NCI-H2196 treated with DMSO at 0.1 percent for 48 hours (cell line): Measurements from ENCODE around the gene MORC1.
"Not testable (repeated sequence)": the region's sequence is repeated elsewhere in the genome, so short reads cannot be mapped to it uniquely, and the experiment has no call there.

Experiments used
- DNase-seq: peaks from one replicate; lab custom pipeline; 2025; ENCODE audit not compliant: unreplicated experiment; lab: John Stamatoyannopoulos, UW

Gene MORC1, protein sequence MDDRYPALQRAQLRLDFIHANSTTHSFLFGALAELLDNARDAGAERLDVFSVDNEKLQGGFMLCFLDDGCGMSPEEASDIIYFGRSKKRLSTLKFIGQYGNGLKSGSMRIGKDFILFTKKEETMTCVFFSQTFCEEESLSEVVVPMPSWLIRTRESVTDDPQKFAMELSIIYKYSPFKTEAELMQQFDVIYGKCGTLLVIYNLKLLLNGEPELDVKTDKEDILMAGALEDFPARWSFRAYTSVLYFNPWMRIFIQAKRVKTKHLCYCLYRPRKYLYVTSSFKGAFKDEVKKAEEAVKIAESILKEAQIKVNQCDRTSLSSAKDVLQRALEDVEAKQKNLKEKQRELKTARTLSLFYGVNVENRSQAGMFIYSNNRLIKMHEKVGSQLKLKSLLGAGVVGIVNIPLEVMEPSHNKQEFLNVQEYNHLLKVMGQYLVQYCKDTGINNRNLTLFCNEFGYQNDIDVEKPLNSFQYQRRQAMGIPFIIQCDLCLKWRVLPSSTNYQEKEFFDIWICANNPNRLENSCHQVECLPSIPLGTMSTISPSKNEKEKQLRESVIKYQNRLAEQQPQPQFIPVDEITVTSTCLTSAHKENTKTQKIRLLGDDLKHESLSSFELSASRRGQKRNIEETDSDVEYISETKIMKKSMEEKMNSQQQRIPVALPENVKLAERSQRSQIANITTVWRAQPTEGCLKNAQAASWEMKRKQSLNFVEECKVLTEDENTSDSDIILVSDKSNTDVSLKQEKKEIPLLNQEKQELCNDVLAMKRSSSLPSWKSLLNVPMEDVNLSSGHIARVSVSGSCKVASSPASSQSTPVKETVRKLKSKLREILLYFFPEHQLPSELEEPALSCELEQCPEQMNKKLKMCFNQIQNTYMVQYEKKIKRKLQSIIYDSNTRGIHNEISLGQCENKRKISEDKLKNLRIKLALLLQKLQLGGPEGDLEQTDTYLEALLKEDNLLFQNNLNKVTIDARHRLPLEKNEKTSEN

DNA sequence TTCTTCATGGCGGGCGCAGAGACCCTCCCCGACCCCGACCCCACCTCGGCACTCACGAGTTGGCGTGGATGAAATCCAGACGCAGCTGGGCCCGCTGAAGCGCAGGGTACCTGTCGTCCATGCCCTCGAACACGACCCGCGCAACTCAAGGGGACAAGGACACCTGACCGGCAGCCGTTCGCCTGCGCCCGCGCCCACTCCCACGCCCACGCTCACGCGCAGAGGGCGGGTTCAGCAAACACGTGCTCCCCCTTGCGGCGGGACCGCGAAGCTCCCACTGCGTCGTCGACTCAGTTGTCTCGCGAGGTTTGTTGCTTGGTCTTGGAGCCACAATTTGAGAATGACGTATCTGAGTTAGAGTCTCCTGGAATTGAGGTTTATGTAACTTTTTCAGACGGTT is at the start of gene MORC1:
MORC1 (minus strand) TSS at position 196 of the 400 bp plus-strand sequence; CDS start at position 121, 75 bp downstream.
- DNase-seq: no peak

DNA sequence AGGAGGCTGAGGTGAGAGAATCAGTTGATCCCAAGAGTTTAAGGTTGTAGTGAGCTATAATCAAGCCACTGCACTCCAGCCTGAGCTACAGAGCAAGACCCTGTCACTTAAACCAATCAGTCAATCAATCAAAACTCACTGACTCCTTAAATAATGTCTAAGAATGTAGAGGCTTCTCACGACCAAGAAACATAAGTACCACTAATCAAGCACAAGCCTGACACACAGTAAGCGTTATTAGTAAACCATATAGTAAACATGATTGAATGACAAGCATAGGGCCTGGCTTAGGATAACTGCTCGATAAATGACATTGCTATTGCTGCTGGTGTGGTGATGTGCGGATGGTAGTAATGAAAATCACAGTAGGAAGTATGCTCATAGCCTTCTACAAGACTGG is 48.0 kb upstream of the MORC1 start:
- DNase-seq: no peak

DNA sequence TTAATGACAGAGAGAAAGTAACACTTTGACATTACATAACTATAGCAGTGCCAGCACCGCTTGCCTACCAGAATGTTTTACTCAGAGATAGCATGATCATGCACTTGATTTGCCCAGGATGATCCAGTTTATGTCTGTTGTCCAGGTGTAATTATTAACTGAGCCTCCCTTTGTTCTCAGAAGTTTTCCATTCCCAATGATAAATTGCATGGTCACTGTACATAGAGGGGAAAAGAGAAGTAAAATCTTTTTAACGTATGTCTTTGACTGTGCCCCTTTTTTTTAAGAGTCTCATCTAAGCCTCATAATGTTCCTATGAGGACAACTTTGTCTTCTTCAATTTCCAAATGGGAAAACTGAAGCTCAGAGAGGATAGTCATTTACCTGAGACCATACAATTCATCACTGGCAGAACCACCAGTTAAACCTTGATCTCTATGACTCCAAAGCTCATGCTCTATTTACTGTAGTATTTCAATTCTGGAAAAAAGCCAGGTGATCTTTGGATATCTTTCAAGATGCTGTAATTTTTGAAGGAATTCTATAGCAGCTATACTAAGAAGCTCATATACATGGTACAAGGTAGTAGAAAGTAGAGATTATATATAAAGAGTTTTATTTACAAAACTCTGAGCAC is 43.7 kb upstream of the MORC1 start:
- DNase-seq: no peak

DNA sequence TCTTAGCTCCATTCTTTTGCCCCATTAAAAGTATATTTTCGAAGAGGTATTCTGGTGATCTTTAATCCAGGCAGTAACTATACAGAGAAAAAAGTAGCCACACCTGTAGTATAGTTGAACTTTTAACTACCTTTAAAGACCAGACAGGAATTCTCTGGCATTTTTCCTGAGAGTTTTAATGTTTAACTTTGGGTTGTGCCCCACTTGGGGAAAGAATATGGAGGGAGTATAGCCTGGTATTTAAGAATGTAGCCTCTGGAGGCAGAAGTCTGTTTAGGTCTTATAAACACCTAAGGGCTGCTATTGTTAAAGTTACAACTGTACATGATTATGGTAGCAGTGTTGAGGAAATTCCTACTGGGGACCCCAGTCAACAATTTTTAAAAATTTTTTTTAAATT is 37.9 kb upstream of the MORC1 start:
- no peak for DNase-seq

DNA sequence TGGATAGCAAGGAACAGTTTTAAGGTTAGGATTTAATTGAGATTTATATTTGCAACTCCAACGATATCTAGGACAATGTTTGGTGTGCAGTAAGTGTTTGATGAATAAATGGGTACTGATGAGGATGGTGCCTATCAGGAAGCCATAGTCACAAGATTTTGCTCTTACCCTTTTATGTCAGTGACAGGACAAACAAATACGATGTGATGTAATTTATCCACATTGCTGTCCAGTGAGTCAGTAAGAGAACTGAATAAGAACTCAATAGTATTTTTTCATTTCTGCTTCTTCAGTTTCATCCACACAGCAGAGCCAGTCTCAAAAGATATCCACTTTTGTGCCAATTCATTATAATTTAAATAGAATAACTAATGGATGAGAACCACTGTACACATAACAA is 37.0 kb upstream of the MORC1 start:
- DNase-seq: no peak

DNA sequence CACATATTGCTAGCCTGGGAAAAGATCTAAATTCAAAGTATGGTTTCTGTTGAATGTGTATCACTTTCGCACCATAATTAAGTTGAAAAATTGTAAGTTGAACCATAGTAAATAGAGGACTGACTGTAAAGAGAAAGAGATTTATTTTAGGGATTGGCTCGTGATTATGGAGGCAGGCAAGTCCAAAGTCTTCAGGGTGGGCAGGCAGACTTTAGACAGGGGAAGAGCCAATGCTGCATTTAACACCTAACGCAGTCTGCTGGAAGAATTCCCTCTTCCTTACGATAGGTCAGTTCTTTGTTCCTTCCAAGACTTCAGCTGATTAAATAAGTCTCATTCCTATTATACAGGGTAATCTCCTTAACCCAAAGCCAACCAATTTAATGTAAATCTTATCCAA is 34.4 kb upstream of the MORC1 start:
- DNase-seq: no peak

DNA sequence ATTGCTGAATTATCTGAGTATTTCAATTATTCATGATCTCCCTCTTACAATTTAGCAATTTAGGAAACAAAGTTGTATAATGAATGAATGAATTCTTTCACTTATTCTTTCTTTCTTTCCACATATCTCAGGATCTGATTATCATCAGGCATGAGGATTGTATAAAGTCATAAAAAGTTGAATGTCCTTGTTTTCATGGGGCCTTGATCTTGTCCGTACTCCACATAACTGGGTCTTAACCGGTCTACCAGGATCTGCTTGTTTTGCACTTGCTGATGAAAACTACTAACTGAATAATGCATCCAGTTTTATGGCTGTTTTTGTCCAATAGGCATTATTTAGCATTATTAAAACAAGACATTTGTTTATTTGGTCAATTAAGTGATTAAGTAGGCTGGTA is 31.1 kb upstream of the MORC1 start:
- no peak for DNase-seq

DNA sequence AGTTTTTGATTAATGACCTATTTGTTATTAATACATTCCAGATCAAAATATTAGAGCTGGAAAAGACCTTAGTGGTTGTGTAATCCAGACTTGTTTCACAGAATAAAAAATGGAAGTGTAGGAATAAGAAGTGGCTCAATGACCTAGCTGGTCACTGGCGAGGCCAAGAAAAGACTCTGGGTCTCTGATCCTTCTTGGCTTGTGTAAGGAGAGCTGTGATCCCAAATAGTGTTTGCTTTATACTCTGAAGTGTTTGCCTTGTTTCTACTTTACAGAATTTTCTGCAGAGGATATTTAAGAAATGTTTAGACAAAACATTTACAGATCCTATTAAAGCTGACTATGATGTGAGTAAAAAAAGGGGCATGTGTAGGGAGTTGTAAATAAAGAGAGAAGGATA is 25.7 kb upstream of the MORC1 start:
- no peak for DNase-seq

DNA sequence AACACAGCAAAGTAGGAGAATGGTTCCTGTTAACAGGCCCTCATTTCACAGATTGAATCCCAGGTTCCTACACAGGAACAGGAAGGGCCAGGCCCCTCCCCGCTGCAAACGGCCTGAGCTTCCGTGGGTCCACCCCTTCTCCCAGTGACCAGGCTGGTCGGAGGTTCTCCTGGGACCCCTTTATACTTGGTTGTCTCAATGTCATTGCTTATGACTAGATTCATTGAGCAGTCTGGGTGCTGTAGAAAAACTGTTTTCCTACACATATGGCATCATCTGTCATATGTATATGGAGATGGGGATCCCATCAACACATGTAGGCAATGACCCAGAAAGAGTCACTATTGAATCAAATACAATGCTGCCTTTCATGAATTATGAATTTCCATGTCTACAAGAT is 22.4 kb upstream of the MORC1 start:
- no peak for DNase-seq

DNA sequence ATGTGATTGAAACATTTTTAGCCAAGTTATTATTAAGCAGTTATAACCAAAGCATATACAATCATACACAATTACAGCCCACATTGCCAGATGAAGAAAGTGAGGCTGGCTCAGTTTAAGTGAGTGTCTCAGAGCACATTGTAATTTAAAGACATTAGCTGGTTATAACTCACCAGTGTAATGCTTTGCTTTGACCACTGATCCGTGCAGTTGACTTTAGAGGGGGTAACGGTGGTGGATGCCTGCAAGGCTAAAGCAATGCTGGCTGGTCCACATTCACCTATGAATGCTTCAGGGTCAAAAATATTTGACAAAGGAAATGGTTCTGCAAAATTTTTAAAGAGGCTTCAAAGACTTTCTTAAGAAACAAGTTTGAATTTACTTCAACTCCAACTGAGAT is 19.8 kb upstream of the MORC1 start:
- DNase-seq: no peak

DNA sequence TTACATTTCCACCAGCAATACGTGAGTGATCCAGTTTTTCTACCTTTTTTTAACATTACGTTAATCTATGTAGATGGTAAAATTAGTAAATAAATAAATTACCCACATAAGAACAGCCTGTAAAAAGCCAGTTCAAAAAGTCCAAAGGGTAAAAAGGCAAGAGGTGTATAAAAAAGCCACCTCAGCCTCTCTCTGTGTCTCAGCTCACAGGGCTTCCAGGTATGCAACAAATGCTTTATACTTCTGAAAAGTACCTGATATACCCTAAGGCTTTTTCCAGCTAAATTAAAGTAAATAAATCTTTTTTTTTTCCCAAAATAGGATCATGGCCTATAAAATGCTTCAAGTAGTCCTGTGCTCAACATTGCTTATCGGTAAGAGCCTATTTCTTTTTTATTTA is 18.6 kb upstream of the MORC1 start, which contains the start of gene C3orf85:
C3orf85 (plus strand) TSS at position 197 of the 400 bp plus-strand sequence; CDS start at position 326, 129 bp downstream.
- no peak for DNase-seq

DNA sequence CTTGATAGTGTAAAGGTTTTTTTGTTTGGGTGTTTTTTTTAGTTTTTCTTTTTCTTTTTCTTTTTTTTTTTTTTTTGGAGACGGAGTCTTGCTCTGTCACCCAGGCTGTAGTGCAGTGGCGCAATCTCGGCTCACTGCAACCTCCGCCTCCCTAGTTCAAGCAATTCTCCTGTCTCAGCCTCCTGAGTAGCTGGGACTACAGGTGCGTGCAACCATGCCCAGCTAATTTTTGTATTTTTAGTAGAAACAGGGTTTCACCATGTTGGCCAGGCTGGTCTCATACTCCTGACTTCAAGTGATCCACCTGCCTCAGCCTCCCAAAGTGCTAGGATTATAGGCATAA is 15.5 kb upstream of the MORC1 start:
- DNase-seq: not testable (repeated sequence)

DNA sequence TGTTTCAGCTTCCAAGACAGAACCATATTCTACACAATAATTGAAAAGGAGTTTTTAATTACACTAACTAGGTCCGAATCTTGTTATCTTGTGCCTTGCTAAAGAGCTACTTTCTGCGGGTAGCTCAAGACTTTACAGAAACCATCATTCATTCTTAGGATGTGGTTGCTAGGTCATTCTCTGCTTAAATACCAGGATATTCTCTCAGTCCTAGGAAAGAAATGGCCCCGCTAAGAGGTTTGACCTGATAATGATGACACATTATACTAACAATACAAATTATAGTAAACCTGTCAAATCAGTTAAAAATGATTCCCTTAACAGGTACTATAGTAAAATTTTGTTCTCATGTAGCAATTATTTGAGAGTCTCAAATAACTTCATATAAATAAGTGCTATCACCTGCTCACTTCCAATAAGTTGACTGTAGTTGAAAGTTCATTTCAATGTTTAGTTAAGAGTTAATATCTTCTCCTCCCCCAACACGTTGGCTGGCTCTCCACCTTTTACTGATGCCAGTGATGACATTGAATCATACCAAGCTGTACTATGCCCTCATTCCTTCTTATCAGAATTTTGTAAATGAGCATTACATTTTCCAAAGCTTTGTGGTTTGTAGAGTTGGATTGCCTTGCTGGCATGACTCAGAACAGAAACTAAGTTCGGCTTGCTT is 15.0 kb upstream of the MORC1 start:
- DNase-seq: no peak

DNA sequence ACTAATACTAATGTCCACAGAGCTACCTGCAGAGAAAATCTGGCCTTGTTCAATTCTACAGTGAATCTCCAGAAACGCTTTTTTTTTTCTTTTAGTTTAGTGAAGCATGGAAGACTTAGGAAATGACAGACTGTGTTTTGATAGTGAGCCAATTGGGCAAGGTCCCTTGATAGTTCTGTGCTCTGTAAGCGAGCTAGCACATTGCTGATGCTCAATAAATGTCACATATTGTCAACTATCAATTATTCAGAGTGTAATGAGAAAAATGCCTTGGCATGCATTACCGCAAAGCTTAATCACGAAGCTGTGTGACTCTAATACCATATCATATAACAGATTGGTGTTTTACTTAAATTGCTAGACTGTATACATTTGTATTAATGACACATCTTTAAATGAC is 13.3 kb upstream of the MORC1 start:
- DNase-seq: no peak

DNA sequence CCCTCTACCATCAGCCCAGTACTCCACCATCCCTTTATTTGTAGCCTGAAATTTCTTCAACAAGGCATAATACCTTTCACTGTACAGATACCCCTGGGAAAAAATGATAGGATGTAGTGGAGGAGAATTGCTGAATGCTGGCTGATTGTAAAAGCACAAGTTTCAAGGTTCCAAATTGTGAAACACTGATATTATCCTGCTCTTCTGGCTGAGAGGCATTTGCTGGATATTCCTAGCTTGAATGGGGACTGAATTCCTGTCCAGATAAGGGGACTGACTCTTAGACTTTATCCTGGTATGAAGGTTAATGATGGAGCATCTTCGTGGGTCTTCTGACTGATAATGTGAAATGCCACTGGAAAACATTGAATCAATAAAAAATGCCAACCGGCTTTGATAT is 9.6 kb upstream of the MORC1 start:
- no peak for DNase-seq

DNA sequence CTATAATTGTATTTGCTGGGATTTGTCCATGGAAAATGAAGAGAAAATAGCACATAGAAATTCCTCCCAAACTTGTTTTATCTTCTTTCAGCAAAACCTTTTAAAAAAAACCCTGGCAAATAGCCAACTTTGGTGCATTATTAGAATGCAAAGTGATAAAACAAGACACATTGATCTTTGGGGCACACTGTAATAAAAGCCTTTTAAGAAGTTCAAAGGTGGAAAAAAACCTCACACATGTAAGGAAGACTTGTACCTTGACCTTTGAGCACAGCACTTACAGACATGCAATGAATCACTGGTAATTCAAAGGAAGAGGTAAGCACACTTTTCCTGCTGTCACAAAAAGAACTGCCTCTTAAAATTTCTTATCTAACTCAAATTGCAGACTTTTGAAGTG is 8.0 kb upstream of the MORC1 start:
- DNase-seq: no peak

DNA sequence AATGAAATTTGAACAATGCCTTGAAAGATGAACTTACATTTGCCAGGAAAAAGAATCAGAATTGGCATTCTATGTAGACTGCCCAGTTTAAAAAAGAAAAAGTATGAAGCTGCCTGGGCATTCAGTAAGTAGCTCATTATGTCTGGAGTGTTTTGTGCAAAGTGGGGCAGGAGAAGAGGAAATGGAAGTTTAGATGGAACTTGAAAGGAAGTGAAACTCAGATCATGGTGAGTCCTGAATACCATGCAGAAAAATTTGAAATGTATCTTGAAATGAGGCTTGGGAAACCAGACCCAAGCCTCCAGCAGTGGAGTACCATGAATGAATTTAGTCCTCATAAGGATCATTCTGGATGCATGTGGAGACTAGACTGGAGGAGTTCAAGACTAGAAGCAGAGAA is 4.8 kb upstream of the MORC1 start:
- DNase-seq: no peak

DNA sequence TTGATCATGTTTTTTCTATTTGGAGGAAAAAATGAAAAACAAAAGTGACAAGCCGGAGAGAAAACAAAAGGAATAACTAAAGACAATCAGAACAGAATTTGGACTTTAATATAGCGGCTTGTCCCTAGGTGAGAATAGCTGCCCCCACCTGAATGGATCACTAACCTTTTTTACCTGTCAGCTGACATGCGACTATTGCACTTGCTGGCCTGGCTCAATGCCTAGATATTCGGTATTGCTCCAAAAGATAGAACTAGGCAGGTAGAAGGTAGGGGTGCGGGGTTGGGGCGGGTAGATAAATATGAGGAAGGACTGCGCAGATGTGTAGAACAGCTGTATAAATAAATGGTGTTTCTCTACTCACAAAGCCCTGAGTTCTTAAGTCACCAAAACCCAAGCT is 650 bp upstream of the MORC1 start:
- DNase-seq: no peak

DNA sequence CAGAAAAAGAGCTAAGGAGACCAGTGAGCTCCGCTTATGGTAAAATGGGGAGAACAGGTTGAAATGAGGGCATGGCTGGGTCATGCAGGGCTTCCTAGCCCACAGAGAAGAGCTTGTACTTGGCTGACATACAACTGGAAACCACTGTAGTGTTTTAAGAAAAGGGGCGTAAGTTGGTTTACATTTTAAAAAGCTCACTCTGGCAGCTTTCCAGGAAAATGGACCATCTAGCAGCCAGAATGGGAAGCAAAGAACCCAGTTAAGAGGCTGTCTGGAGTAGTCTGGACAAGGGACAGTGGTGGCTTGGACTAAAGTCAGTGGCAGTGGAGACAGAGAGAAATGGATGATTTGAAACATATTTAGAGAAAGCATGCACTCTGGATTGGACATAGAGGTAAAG is 1.9 kb downstream of the MORC1 start:
- DNase-seq: no peak

DNA sequence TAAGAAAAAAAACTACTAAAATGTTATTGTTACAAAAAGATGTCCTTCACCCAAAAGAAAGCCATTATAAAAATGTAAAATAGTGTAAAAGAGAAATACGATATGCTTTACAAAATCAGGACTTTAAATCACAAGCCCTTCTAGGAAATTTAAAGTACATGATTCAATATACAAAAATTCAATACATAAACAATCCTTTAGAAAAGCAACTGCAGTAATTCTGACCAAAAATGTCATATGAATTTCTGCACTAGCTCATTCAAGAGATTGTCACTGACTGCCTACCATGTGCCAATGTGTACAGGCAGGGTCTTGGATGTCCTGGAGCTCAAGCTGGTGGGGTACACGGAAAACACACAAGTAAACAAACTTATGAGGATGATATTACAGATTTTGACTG is 2.5 kb downstream of the MORC1 start:
- DNase-seq: no peak

DNA sequence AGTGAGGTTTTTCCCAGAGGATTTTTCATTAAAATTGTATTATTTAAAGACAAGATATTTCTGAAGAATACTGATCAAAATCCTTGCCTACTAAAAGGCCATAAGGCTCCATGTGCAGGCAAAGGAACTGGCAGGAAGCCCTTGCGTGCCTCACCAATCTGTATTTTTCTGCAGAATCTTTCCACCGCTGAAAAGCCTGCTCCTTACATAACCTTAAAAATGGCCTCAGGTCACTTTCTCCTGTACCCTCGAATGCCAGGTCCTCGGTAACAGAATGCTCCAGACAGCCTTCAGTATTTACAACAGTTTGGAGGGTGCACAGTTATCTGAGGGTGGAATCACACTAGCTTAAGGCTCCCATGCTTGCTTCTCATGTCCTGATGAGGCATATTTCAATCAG is 3.2 kb downstream of the MORC1 start:
- no peak for DNase-seq
